ENCODE measurements around the gene FGF16. TPM values are rescaled to one million over a fixed set of nuclear protein-coding genes. Genes with fewer than 3 reads are reported as not detected.

FGF16 gene
- polyA plus RNA-seq, 1 of the 3 experiments (the other 2 are of a cell fraction) = not detected

- no peak for TF ChIP-seq RFX5 (IDR thresholded peaks at IDR 0.05; ENCODE audit: low read length)
- no peak for TF ChIP-seq MXI1 (IDR thresholded peaks at IDR 0.05; ENCODE audit: low read depth, low read length)
- TF ChIP-seq ZBTB33 (IDR thresholded peaks at IDR 0.05; ENCODE audit: borderline replicate concordance, low read depth) = no peak
- TF ChIP-seq MAX (IDR thresholded peaks at IDR 0.05; ENCODE audit: low read depth) = no peak
- no peak for TF ChIP-seq SIN3A (IDR thresholded peaks at IDR 0.05; ENCODE audit: borderline replicate concordance, low read depth, low read length)
- TF ChIP-seq EZH2phosphoT487 (IDR thresholded peaks at IDR 0.05; ENCODE audit: borderline replicate concordance, low read depth) = no peak
- TF ChIP-seq SMC3 (IDR thresholded peaks at IDR 0.05; ENCODE audit: low read depth, low read length) = no peak
- no peak for TF ChIP-seq EP300 (IDR thresholded peaks at IDR 0.05; ENCODE audit: borderline replicate concordance in 1 of 2, low read depth in 1 of 2, low read length in 1 of 2)
- no peak for TF ChIP-seq IRF3 (IDR thresholded peaks at IDR 0.05; ENCODE audit: low read depth, low read length)
- no peak for TF ChIP-seq ELF1 (IDR thresholded peaks at IDR 0.05)
- TF ChIP-seq PBX3 (IDR thresholded peaks at IDR 0.05) = no peak
- TF ChIP-seq USF2 (IDR thresholded peaks at IDR 0.05; ENCODE audit: borderline replicate concordance, low read depth, low read length) = no peak
- no peak for TF ChIP-seq FOXJ3 (CRISPR knock-in tag; IDR thresholded peaks at IDR 0.05)
- no peak for TF ChIP-seq GABPA (IDR thresholded peaks at IDR 0.05; ENCODE audit: low read depth)
- no peak for TF ChIP-seq CTCF (IDR thresholded peaks at IDR 0.05)
- TF ChIP-seq JUND (IDR thresholded peaks at IDR 0.05) = no peak
- TF ChIP-seq CHD2 (IDR thresholded peaks at IDR 0.05; ENCODE audit: low read length, partially characterized antibody) = no peak
- TF ChIP-seq TAF1 (IDR thresholded peaks at IDR 0.05; ENCODE audit: borderline replicate concordance, low read depth, low read length) = no peak
- no peak for TF ChIP-seq RCOR1 (IDR thresholded peaks at IDR 0.05; ENCODE audit: low read length)
- Histone ChIP-seq H3K4me3 (ENCODE audit: low read depth in 2 of 2, low read length in 1 of 2) (no peak overlapping the region), H3K27ac (ENCODE audit: low read depth in 2 of 2, low read length in 1 of 2) (peak overlapping the region in 1 of 2 experiments; percentile 73; a peak in 2 of 4 replicates), H4K20me1 (ENCODE audit: insufficient read depth) (no peaks in the 10 kb centered on the region), H3K9me2 (no peaks in the 10 kb centered on the region), H3F3A (replicated peaks; ENCODE audit: insufficient read depth) (peaks cover 4% of the 10 kb centered on the region), H3K36me3 (replicated peaks in 1 of 2; ENCODE audit: control insufficient read depth in 1 of 2, insufficient read depth in 2 of 2, low read length in 1 of 2) (no peaks in the 10 kb centered on the region), H2AFZ (ENCODE audit: low read depth) (no peak overlapping the region), H3K9me3 (no peaks in the 10 kb centered on the region), H3K79me2 (ENCODE audit: insufficient read depth) (no peaks in the 10 kb centered on the region), H3K9ac (no peak overlapping the region), H3K4me1 (ENCODE audit: control insufficient read depth in 1 of 2, insufficient read depth in 2 of 2, low read depth in 1 of 2, low read length in 1 of 2) (no peaks in the 10 kb centered on the region), H3K4me2 (no peak overlapping the region), H3K27me3 (ENCODE audit: insufficient read depth) (no peaks in the 10 kb centered on the region)
- 17% methylated on average over 3 of the region's 3 CpGs for WGBS (ENCODE audit: low lambda C conversion rate)
- no peak for DNase-seq
- CTCF ChIA-PET = no interaction called here
- POLR2A ChIA-PET = no interaction called here
Measured at GRCh38 chrX:77434962-77435361, 12.2 kb upstream of the FGF16 start.
